ENCODE results near the gene NLGN3. TPM values are rescaled to one million over a fixed set of nuclear protein-coding genes. Genes with fewer than 3 reads are reported as not detected.

Gene NLGN3
- total RNA-seq, 1 donor from 2014 or later = under 0.01 TPM

- DNase-seq = no peak
Observed at GRCh38 chrX:71216485-71216884, 71.8 kb downstream of the NLGN3 start.

- DNase-seq = no peak
Observed at GRCh38 chrX:71217298-71217697, 72.7 kb downstream of the NLGN3 start.

Other genes starting within 250 kb of the NLGN3 start
- gene TEX11, start 236.1 kb upstream of the NLGN3 start, total RNA-seq = not detected in 2 replicates
- gene SLC7A3, start 213.7 kb upstream of the NLGN3 start, total RNA-seq = not detected in 2 replicates
- 71.5 and 85.9 TPM in 2 replicates for gene SNX12, start 76.5 kb upstream of the NLGN3 start, total RNA-seq
- gene FOXO4, start 49.0 kb upstream of the NLGN3 start, total RNA-seq = 7.3 and 8.2 TPM in 2 replicates
- gene CXorf65, start 38.1 kb upstream of the NLGN3 start, total RNA-seq = not detected in 2 replicates
- 0.51 TPM in 1 of 2 replicates, not detected in the other for gene IL2RG, start 33.3 kb upstream of the NLGN3 start, total RNA-seq
- 39.3 and 85.7 TPM in 2 replicates for gene MED12, start 26.2 kb upstream of the NLGN3 start, total RNA-seq
- not detected in 2 replicates for gene GJB1, start 78.4 kb downstream of the NLGN3 start, total RNA-seq
- gene ZMYM3, start 109.3 kb downstream of the NLGN3 start, total RNA-seq = 13.8 and 25.9 TPM in 2 replicates
- gene NONO, start 138.8 kb downstream of the NLGN3 start, total RNA-seq = 445 and 525 TPM in 2 replicates
- 1.3 and 2.0 TPM in 2 replicates for gene ITGB1BP2, start 156.9 kb downstream of the NLGN3 start, total RNA-seq
- 45.1 and 57.9 TPM in 2 replicates for gene TAF1, start 221.5 kb downstream of the NLGN3 start, total RNA-seq

All from dermis blood vessel endothelial cell (primary cell).